IMR-90 (cell line): ENCODE data around the gene FUBP1. TPM values are rescaled to one million over a fixed set of nuclear protein-coding genes. Genes with fewer than 3 reads are reported as not detected.

Source experiments
- ATAC-seq: fragments of 200-7000 bp; cut with Tn5 transposase; 2 replicates; pipeline ENCODE4 v1.9.1; 2020; ENCODE audit warnings: low read depth, mild to moderate bottlenecking, moderate library complexity
- BruUV-seq: library from RNA; stranded (reverse); fragments of 400-500 nt; replicated peaks from 2 replicates; lab custom pipeline; 2021; lab: Mats Ljungman, UMichigan
- CTCF ChIA-PET: fragments of 300-600 bp; formaldehyde crosslinking; extraction: SDS; loops from one replicate; lab custom pipeline; 2021; ENCODE audit warnings: antibody characterized with exemption; lab: Yijun Ruan, JAX
- POLR2A ChIA-PET: fragments of 300-600 bp; sonication (Branson Sonifier 250); formaldehyde crosslinking; loops from one replicate; lab custom pipeline; 2022; ENCODE audit warnings: antibody characterized with exemption; ENCODE audit not compliant: unreplicated experiment; lab: Charles Lee
- DNase-seq: peaks from one replicate; pipeline ENCODE4 v3.0.0; 2013
- H2AFZ ChIP-seq: replicated peaks from 2 replicates; pipeline ENCODE3; 2013; ENCODE audit warnings: low read length, mild to moderate bottlenecking; ENCODE audit not compliant: poor library complexity
- H2AK5ac ChIP-seq: 2 replicates; pipeline ENCODE4 v1.6.1; 2013; ENCODE audit warnings: low read depth, low read length, inconsistent platforms
- H2AK9ac ChIP-seq: replicated peaks from 2 replicates; pipeline ENCODE3; 2013; ENCODE audit warnings: mild to moderate bottlenecking, low read depth, low read length, moderate library complexity; ENCODE audit not compliant: poor library complexity
- H2BK120ac ChIP-seq: 2 replicates; pipeline ENCODE4 v1.6.1; 2013; ENCODE audit warnings: low read depth, low read length, inconsistent platforms
- H2BK15ac ChIP-seq: 3 replicates; pipeline ENCODE4 v1.6.1; 2013; ENCODE audit warnings: low read depth, low read length, inconsistent platforms
- H2BK20ac ChIP-seq: 2 replicates; pipeline ENCODE4 v1.6.1; 2013; ENCODE audit warnings: low read depth, mild to moderate bottlenecking, inconsistent platforms, low read length, moderate library complexity
- H2BK5ac ChIP-seq: 2 replicates; pipeline ENCODE4 v1.6.1; 2013; ENCODE audit warnings: mild to moderate bottlenecking, low read depth, low read length, inconsistent platforms; ENCODE audit not compliant: poor library complexity, severe bottlenecking
- H3K14ac ChIP-seq: replicated peaks from 2 replicates; pipeline ENCODE4 v1.6.1; 2013; ENCODE audit warnings: low read depth, low read length, inconsistent platforms
- H3K18ac ChIP-seq: 2 replicates; pipeline ENCODE4 v1.6.1; 2013; ENCODE audit warnings: low read depth, low read length, control low read depth
- H3K23ac ChIP-seq: 2 replicates; pipeline ENCODE4 v1.6.1; 2013; ENCODE audit warnings: low read depth, low read length, inconsistent platforms
- H3K27ac ChIP-seq: 2 replicates; pipeline ENCODE4 v1.5.1; 2013; ENCODE audit warnings: mild to moderate bottlenecking, control low read depth, low read length; ENCODE audit not compliant: insufficient read depth
- H3K27me3 ChIP-seq: 2 replicates; pipeline ENCODE4 v1.6.1; 2013; ENCODE audit warnings: low read length; ENCODE audit not compliant: control insufficient read depth, insufficient read depth
- H3K36me3 ChIP-seq: 2 replicates; pipeline ENCODE4 v1.6.1; 2013; ENCODE audit warnings: low read length, mixed read lengths; ENCODE audit not compliant: control insufficient read depth, insufficient read depth
- H3K4ac ChIP-seq: 2 replicates; pipeline ENCODE4 v1.6.1; 2013; ENCODE audit warnings: low read depth, low read length, inconsistent platforms
- H3K4me1 ChIP-seq: 2 replicates; pipeline ENCODE4 v1.6.1; 2013; ENCODE audit warnings: low read length, mixed read lengths; ENCODE audit not compliant: control insufficient read depth, insufficient read depth
- H3K4me2 ChIP-seq: 2 replicates; pipeline ENCODE4 v1.6.1; 2013; ENCODE audit warnings: low read depth, mild to moderate bottlenecking, control low read depth, low read length, moderate library complexity
- H3K4me3 ChIP-seq: 2 replicates; pipeline ENCODE4 v1.5.1; 2013; ENCODE audit warnings: low read depth, mild to moderate bottlenecking, control low read depth, low read length, moderate library complexity; ENCODE audit not compliant: insufficient read depth
- H3K56ac ChIP-seq: 2 replicates; pipeline ENCODE4 v1.6.1; 2013; ENCODE audit warnings: low read length, inconsistent platforms; ENCODE audit not compliant: insufficient read depth; ENCODE audit errors: extremely low read depth
- H3K79me1 ChIP-seq, 2 experiments: 2 replicates each; pipeline ENCODE4 v1.6.1; 2013; ENCODE audit warnings: low read length in 2 of 2, inconsistent platforms in 1 of 2, low read depth in 1 of 2
- H3K9ac ChIP-seq: 2 replicates; pipeline ENCODE4 v1.6.1; 2013; ENCODE audit warnings: low read depth, low read length, control low read depth
- H3K9me1 ChIP-seq: 2 replicates; pipeline ENCODE4 v1.6.1; 2013; ENCODE audit warnings: low read length, inconsistent platforms; ENCODE audit not compliant: insufficient read depth
- H3K9me3 ChIP-seq: 2 replicates; pipeline ENCODE4 v1.6.1; 2013; ENCODE audit warnings: low read length; ENCODE audit not compliant: control insufficient read depth, insufficient read depth
- H4K20me1 ChIP-seq: 2 replicates; pipeline ENCODE4 v1.6.1; 2013; ENCODE audit warnings: low read length, inconsistent platforms; ENCODE audit not compliant: insufficient read depth
- H4K5ac ChIP-seq: 2 replicates; pipeline ENCODE4 v1.6.1; 2013; ENCODE audit warnings: mild to moderate bottlenecking, low read depth, low read length, control low read depth
- H4K8ac ChIP-seq, 2 experiments: 2 replicates each; pipeline ENCODE4 v1.6.1; 2013; ENCODE audit warnings: low read depth in 2 of 2, low read length in 2 of 2, control low read depth in 1 of 2, inconsistent platforms in 1 of 2
- H4K91ac ChIP-seq: 2 replicates; pipeline ENCODE4 v1.6.1; 2013; ENCODE audit warnings: low read depth, low read length, inconsistent platforms; ENCODE audit not compliant: insufficient read depth
- CEBPB ChIP-seq: IDR thresholded peaks from 2 replicates; pipeline ENCODE4 v1.6.1; 2012; ENCODE audit warnings: low read depth, low read length, improper control_type of control experiment
- dilution Hi-C: fragments of 300-500 bp; cut with HindIII; formaldehyde crosslinking; loops from one replicate; pipeline ENCODE4 v1.14.3; 2018; ENCODE audit warnings: low sequenced_read_pairs; ENCODE audit not compliant: unreplicated experiment
- in situ Hi-C: fragments of 300-500 bp; cut with MboI; formaldehyde crosslinking; loops from 3 replicates; pipeline ENCODE4 v1.14.3; 2019; ENCODE audit warnings: low sequenced_read_pairs, inconsistent platforms, mixed read lengths
- intact Hi-C: fragments of 100-400 bp; cut with micrococcal nuclease; formaldehyde crosslinking; loops from 2 replicates; pipeline ENCODE4 v1.10.0; 2022
- polyA plus RNA-seq, 3 experiments: library from polyadenylated mRNA; depleted of rRNA; stranded (reverse); fragments of >200 nt; gene quantifications; 2 replicates each; pipeline ENCODE4 v1.2.3, GENCODE V29; 2012; ENCODE audit warnings: low replicate concordance in 1 of 3
- total RNA-seq: library from RNA; depleted of rRNA; stranded (reverse); fragments of >200 nt; gene quantifications from 2 replicates; pipeline ENCODE4 v1.2.3, GENCODE V29; 2012
- TF ChIP-seq, protein P1 (sequence below): fragments of 150-350 bp; IDR thresholded peaks from 2 replicates; pipeline ENCODE4 v1.6.1; 2017; ENCODE audit warnings: mild to moderate bottlenecking, antibody characterized with exemption, low read length, low read depth

Gene FUBP1
- total and polyA plus RNA-seq, 2 of the 4 experiments (the other 2 are of a cell fraction), result 94.7 to 129 TPM

DNA sequence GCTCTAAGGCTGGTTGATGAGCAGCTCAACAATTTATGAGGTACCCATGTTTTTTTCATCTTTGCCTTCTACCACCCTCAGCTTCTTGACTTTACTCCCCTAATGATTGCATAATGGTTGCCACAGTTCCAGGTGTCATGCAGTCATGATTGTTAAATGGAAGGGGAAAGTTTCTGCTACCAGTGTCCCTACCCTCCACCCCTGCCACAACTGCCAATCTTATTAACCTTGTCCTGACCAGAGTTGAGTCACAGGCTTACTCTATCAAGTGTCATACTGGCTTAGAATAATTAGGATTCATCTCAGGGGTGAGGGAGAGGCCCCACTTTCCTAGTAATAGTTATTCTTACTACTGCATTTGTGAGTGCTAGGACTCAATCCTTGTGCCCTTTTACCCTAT lies 7.9 kb upstream of the FUBP1 start:
- ChIA-PET POLR2A (no interaction called here), CTCF (interaction anchor here (0.6 kb wide), 1 partner anchor 128 kb away, joined by 4 read pairs; no protein-coding TSS in a partner anchor)
- ATAC-seq, result no peak
- DNase-seq, result no peak
- Histone ChIP-seq H2AK9ac (no peak overlapping the region), H2BK20ac (no peak overlapping the region), H3K18ac (no peak overlapping the region), H3K4ac (no peak overlapping the region), H3K56ac (no peak overlapping the region), H2AFZ (no peak overlapping the region), H4K5ac (no peak overlapping the region), H3K79me1 (peaks cover 31 to 55% of the 10 kb centered on the region in 2 experiments), H4K91ac (no peak overlapping the region), H3K14ac (no peak overlapping the region), H2BK120ac (no peak overlapping the region), H3K36me3 (0 out of 2 replicates have a peak, but pooled peaks cover 1% of the 10 kb centered on the region), H3K9me1 (0 out of 2 replicates have a peak, but pooled peaks cover 6% of the 10 kb centered on the region), H3K4me2 (no peak overlapping the region), H3K4me3 (no peak overlapping the region), H2BK15ac (no peak overlapping the region), H3K27me3 (no peaks in the 10 kb centered on the region), H3K27ac (no peak overlapping the region), H3K9me3 (no peaks in the 10 kb centered on the region), H3K23ac (no peak overlapping the region), H3K4me1 (peaks cover 6% of the 10 kb centered on the region; the same call in 1 of the 2 replicates), H2BK5ac (no peak overlapping the region), H4K8ac (no peak overlapping the region), H4K20me1 (no peaks in the 10 kb centered on the region), H2AK5ac (no peak overlapping the region), H3K9ac (no peak overlapping the region)
- in situ Hi-C loops (no loop called here), dilution Hi-C loops (no loop called here), intact Hi-C loops (no loop called here)
- TF ChIP-seq, protein P1, sequence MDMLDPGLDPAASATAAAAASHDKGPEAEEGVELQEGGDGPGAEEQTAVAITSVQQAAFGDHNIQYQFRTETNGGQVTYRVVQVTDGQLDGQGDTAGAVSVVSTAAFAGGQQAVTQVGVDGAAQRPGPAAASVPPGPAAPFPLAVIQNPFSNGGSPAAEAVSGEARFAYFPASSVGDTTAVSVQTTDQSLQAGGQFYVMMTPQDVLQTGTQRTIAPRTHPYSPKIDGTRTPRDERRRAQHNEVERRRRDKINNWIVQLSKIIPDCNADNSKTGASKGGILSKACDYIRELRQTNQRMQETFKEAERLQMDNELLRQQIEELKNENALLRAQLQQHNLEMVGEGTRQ, result no peak
- 0 out of 2 replicates have a peak, but pooled peaks have one; percentile 37 for TF ChIP-seq CEBPB
- BruUV-seq, result no TSS peak
